Endothelial cell of umbilical vein (primary cell): ENCODE results near the gene DPP9. TPM values are rescaled to one million over a fixed set of nuclear protein-coding genes. Genes with fewer than 3 reads are reported as not detected.

Experiments used
- BruUV-seq: library from RNA; stranded (reverse); fragments of 400-500 nt; replicated peaks from 2 replicates; lab custom pipeline; 2021; lab: Mats Ljungman, UMichigan
- CTCF ChIA-PET: fragments of 300-600, 350-600 bp; sonication (Branson Sonifier 250); formaldehyde crosslinking; loops from one replicate; lab custom pipeline; 2021; ENCODE audit warnings: antibody characterized with exemption, inconsistent platforms; lab: Charles Lee
- POLR2A ChIA-PET: fragments of 300-600, 350-600 bp; sonication (Branson Sonifier 250); formaldehyde crosslinking; loops from one replicate; lab custom pipeline; 2021; ENCODE audit warnings: antibody characterized with exemption, inconsistent platforms; lab: Charles Lee
- DNase-seq: peaks from one replicate; pipeline ENCODE4 v3.0.0-alpha.2; 2011; ENCODE audit warnings: low read depth, low spot score
- FAIRE-seq: peaks from 2 replicates; lab custom pipeline; 2011; peaks lifted over from hg19 to GRCh38; lab: Jason Lieb, UNC
- H2AFZ ChIP-seq: 2 replicates; pipeline ENCODE4 v1.6.0; 2012; ENCODE audit warnings: low read depth, low read length, control low read depth, inconsistent platforms
- H3K27ac ChIP-seq: 2 replicates; pipeline ENCODE4 v1.5.1; 2011; ENCODE audit warnings: low read depth, mild to moderate bottlenecking, control low read depth, low read length, moderate library complexity; ENCODE audit not compliant: insufficient read depth
- H3K27me3 ChIP-seq, 2 experiments: 2 replicates each; pipeline versions ENCODE4 v1.6.0 to v1.6.1; 2011; ENCODE audit warnings: low read length in 2 of 2, mixed read lengths in 1 of 2; ENCODE audit not compliant: control insufficient read depth in 2 of 2, insufficient read depth in 2 of 2
- H3K36me3 ChIP-seq, 2 experiments: 2 replicates in 1 of 2; 3 replicates in 1 of 2; pipeline ENCODE4 v1.5.1; 2011; ENCODE audit warnings: low read length in 2 of 2, mild to moderate bottlenecking in 1 of 2, moderate library complexity in 1 of 2; ENCODE audit not compliant: control insufficient read depth in 2 of 2, insufficient read depth in 2 of 2; ENCODE audit errors: extremely low read depth in 1 of 2
- H3K4me1 ChIP-seq: 3 replicates; pipeline ENCODE4 v1.5.1; 2011; ENCODE audit warnings: mild to moderate bottlenecking, low read length; ENCODE audit not compliant: control insufficient read depth, insufficient read depth; ENCODE audit errors: extremely low read depth
- H3K4me2 ChIP-seq: 2 replicates; pipeline ENCODE4 v1.6.1; 2011; ENCODE audit warnings: low read length, control low read depth, mixed read lengths; ENCODE audit not compliant: insufficient read depth
- H3K4me3 ChIP-seq, 3 experiments: fragments of 200-600 bp in 1 of 3; sonication (generic), shearing (Covaris generic) in 1 of 3; replicated peaks in 1 of 3; 2 replicates each; pipeline ENCODE4 v1.5.1; 2011 to 2016; ENCODE audit warnings: control low read depth in 3 of 3, low read length in 3 of 3, mild to moderate bottlenecking in 2 of 3, inconsistent platforms in 1 of 3, low read depth in 1 of 3, moderate library complexity in 1 of 3; ENCODE audit not compliant: insufficient read depth in 1 of 3
- H3K79me2 ChIP-seq: 2 replicates; pipeline ENCODE4 v1.6.0; 2012; ENCODE audit warnings: low read length, inconsistent platforms; ENCODE audit not compliant: control insufficient read depth, insufficient read depth
- H3K9ac ChIP-seq: replicated peaks from 2 replicates; pipeline ENCODE3; 2011; ENCODE audit warnings: low read length, control low read depth; ENCODE audit not compliant: insufficient read depth; ENCODE audit errors: extremely low read depth
- H3K9me1 ChIP-seq: replicated peaks from 3 replicates; pipeline ENCODE4 v1.6.0; 2011; ENCODE audit warnings: mild to moderate bottlenecking, low read length; ENCODE audit not compliant: control insufficient read depth, insufficient read depth; ENCODE audit errors: extremely low read depth
- H3K9me3 ChIP-seq: replicated peaks from 2 replicates; pipeline ENCODE4 v1.5.1; 2012; ENCODE audit warnings: low read length, inconsistent platforms; ENCODE audit not compliant: control insufficient read depth, insufficient read depth
- H4K20me1 ChIP-seq: replicated peaks from 2 replicates; pipeline ENCODE3; 2011; ENCODE audit warnings: mild to moderate bottlenecking, low read length; ENCODE audit not compliant: control insufficient read depth, insufficient read depth; ENCODE audit errors: extremely low read depth
- EZH2 ChIP-seq: IDR thresholded peaks from 2 replicates; pipeline ENCODE4 v1.6.1; 2012; ENCODE audit warnings: borderline replicate concordance, low read depth, mild to moderate bottlenecking, moderate library complexity, low read length, inconsistent platforms; ENCODE audit not compliant: severe bottlenecking
- FOS ChIP-seq: IDR thresholded peaks from 2 replicates; pipeline ENCODE4 v1.6.1; 2011; ENCODE audit warnings: mild to moderate bottlenecking, low read length, moderate library complexity, borderline replicate concordance; ENCODE audit not compliant: insufficient read depth
- MYC ChIP-seq: IDR thresholded peaks from one replicate; pipeline ENCODE4 v1.6.1; 2011; ENCODE audit warnings: mild to moderate bottlenecking, low read depth, low read length
- POLR2A ChIP-seq: IDR thresholded peaks from 2 replicates; pipeline ENCODE4 v1.6.1; 2012; ENCODE audit warnings: low read depth, mild to moderate bottlenecking, control low read depth, low read length
- dilution Hi-C: fragments of 300-500 bp; cut with MboI; formaldehyde crosslinking; loops from one replicate; pipeline ENCODE4 v1.15.0; 2019; ENCODE audit warnings: low sequenced_read_pairs; ENCODE audit not compliant: extremely low pct_ligation_motif_present
- intact Hi-C: fragments of 100-400 bp; cut with micrococcal nuclease; formaldehyde crosslinking; loops from one replicate; pipeline ENCODE4 v1.10.0; 2022
- polyA plus RNA-seq, 4 experiments: library from polyadenylated mRNA; depleted of rRNA in 3 of 4; stranded (reverse) in 3 of 4; unstranded in 1 of 4; fragments of >200 nt; gene quantifications; 2 replicates each; pipeline versions ENCODE4 v1.2.1 to v1.2.3, GENCODE V29; 2011 to 2012; ENCODE audit warnings: missing spikeins in 1 of 4
- total RNA-seq: library from RNA; stranded (reverse); gene quantifications from 2 replicates; pipeline ENCODE4 v1.2.3, GENCODE V29; 2021
- TF ChIP-seq, protein P1 (sequence below), 2 donors: IDR thresholded peaks; 1 replicate in 1 of 2; 2 replicates in 1 of 2; pipeline ENCODE4 v1.5.1; 2011; ENCODE audit warnings: low read length in 2 of 2, mild to moderate bottlenecking in 2 of 2, moderate library complexity in 2 of 2, control low read depth in 1 of 2, inconsistent platforms in 1 of 2, low read depth in 1 of 2; ENCODE audit not compliant: insufficient read depth in 1 of 2; ENCODE audit errors: extremely low read depth in 1 of 2

Gene DPP9
- total and polyA plus RNA-seq, 2 donors (not counting 3 experiments of a cell fraction or from before 2014, with no cell fraction given), result 31.5 to 98.0 TPM

DNA sequence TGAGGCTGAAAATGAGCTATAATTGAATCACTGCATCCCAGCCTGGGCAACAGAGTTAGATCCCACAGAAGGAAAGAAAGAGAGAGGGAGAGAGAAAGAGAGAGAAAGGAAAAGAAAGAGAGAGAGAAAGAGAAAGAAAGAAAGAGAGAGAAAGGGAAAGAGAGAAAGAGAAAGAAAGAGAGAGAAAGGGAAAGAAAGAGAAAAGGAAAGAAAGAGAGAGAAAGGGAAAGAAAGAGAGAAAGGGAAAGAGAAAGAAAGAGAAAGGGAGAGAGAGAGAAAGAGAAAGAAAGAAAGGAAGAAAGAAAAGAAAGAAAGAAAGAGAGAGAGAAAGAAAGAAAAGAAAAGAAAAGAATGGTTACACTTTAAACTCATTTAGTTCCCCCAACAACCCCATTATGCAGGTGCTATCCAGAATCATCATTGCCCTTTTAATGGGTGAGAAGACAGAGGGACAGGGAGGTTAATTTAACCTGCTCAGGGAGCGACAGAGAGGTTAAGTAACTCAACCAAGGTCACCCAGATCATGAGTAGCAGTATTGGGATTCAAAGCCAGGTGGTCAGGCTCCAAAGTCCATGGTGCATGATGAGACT is 10.2 kb upstream of the DPP9 start:
- no peaks in the 10 kb centered on the region for H4K20me1 ChIP-seq
- TF ChIP-seq FOS (no peak), EZH2 (no peak), POLR2A (no peak), MYC (no peak)
- TF ChIP-seq, protein P1, sequence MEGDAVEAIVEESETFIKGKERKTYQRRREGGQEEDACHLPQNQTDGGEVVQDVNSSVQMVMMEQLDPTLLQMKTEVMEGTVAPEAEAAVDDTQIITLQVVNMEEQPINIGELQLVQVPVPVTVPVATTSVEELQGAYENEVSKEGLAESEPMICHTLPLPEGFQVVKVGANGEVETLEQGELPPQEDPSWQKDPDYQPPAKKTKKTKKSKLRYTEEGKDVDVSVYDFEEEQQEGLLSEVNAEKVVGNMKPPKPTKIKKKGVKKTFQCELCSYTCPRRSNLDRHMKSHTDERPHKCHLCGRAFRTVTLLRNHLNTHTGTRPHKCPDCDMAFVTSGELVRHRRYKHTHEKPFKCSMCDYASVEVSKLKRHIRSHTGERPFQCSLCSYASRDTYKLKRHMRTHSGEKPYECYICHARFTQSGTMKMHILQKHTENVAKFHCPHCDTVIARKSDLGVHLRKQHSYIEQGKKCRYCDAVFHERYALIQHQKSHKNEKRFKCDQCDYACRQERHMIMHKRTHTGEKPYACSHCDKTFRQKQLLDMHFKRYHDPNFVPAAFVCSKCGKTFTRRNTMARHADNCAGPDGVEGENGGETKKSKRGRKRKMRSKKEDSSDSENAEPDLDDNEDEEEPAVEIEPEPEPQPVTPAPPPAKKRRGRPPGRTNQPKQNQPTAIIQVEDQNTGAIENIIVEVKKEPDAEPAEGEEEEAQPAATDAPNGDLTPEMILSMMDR (IDR thresholded peaks at IDR 0.05; ENCODE audit: extremely low read depth in 1 of 2, insufficient read depth in 1 of 2, low read depth in 1 of 2, low read length in 2 of 2), result no peak
- H3K27ac ChIP-seq, result no peak overlapping the region
- no peaks in the 10 kb centered on the region for H3K9me3 ChIP-seq
- no peak for FAIRE-seq
- no peak overlapping the region for H3K9ac ChIP-seq
- BruUV-seq, result no TSS peak
- CTCF ChIA-PET, result interaction anchor here (1.0 to 16.2 kb wide), 6 partner anchors 48 to 76 kb away, joined by 3 to 362 read pairs (median 6); partner anchors contain the start of gene FEM1A
- no peak overlapping the region for H3K4me3 ChIP-seq
- peaks cover 0 to 2% of the 10 kb centered on the region in 2 experiments for H3K27me3 ChIP-seq
- H3K4me1 ChIP-seq, result no peaks in the 10 kb centered on the region
- H3K79me2 ChIP-seq, result no peaks in the 10 kb centered on the region
- intact Hi-C loops, result loop anchor here (10.0 kb wide), 1 partner anchor 181 kb away; no protein-coding TSS in a partner anchor
- H3K4me2 ChIP-seq, result no peak overlapping the region
- H2AFZ ChIP-seq, result no peak overlapping the region
- no peaks in the 10 kb centered on the region for H3K36me3 ChIP-seq
- dilution Hi-C loops, result no loop called here
- POLR2A ChIA-PET, result no interaction called here
- H3K9me1 ChIP-seq, result no peaks in the 10 kb centered on the region
- no peak for DNase-seq
